Measurements from ENCODE around the gene MAP3K5. TPM values are rescaled to one million over a fixed set of nuclear protein-coding genes. Genes with fewer than 3 reads are reported as not detected.

Gene MAP3K5
- total and polyA plus RNA-seq, 9 of the 15 experiments (the other 6 are each of a cell fraction or from before 2014, with no cell fraction given), result 2.2 to 13.0 (median 9.9) TPM

DNA sequence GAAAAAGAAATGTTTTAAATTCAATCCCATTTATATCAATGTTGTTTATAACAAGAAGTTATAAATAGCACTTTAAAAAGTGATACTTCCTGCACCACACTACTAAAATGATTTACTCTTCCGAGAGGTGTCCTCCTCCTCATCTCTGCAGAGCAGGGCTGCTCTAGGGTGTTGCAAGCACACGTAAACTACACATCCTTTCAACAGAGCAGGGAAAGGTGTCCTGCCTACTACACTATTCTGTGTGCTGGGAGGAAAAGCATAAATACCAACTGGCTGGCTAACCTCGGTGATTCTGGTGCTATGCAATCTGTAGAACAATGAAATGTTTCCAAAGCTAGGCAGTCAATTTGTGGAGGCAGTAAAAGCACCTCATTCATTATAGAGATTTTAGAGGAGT is 152.6 kb downstream of the MAP3K5 start:
- Histone ChIP-seq H3K9ac (ENCODE audit: insufficient read depth in 1 of 2, low read depth in 2 of 2, low read length in 2 of 2) (no peak overlapping the region), H3K4me3 (no peak overlapping the region), H2AFZ (ENCODE audit: low read depth, low read length) (no peak overlapping the region), H3K9me1 (ENCODE audit: control insufficient read depth, insufficient read depth, low read length) (no peaks in the 10 kb centered on the region), H3K4me1 (replicated peaks in 1 of 2; ENCODE audit: control insufficient read depth in 2 of 2, insufficient read depth in 2 of 2, low read length in 2 of 2) (peaks cover 0 to 2% of the 10 kb centered on the region in 2 experiments; a peak in 2 of 5 replicates), H3K9me3 (replicated peaks; ENCODE audit: control insufficient read depth, insufficient read depth, low read depth, low read length) (no peaks in the 10 kb centered on the region), H3K27me3 (ENCODE audit: control insufficient read depth in 2 of 2, insufficient read depth in 2 of 2, low read length in 2 of 2) (no peaks in the 10 kb centered on the region), H3K27ac (ENCODE audit: extremely low read depth, low read depth, low read length) (no peak overlapping the region), H4K20me1 (replicated peaks; ENCODE audit: control insufficient read depth, insufficient read depth, low read length) (no peaks in the 10 kb centered on the region), H3K36me3 (ENCODE audit: control insufficient read depth, insufficient read depth, low read length) (peaks cover 14% of the 10 kb centered on the region), H3K4me2 (ENCODE audit: insufficient read depth, low read length) (no peak overlapping the region), H3K79me2 (ENCODE audit: control insufficient read depth, insufficient read depth, low read length) (no peaks in the 10 kb centered on the region)
- no peak for FAIRE-seq
- POLR2A ChIA-PET, result no interaction called here
- CTCF ChIA-PET (ENCODE audit: low intra/inter-chr PET ratio), result interaction anchor here (2.1 kb wide), 1 partner anchor 153 kb away, joined by 10 read pairs; the partner anchor contains the start of gene MAP3K5
- DNase-seq (ENCODE audit: extremely low read depth in 1 of 4, low spot score in 3 of 4), result no peak
- in situ Hi-C loops (cut with MboI) (loop anchor here (5.0 kb wide), 1 partner anchor 153 kb away; the partner anchor contains the start of gene MAP3K5), intact Hi-C loops (cut with micrococcal nuclease) (loop anchor here (5.0 kb wide), 1 partner anchor 98 kb away; no protein-coding TSS in a partner anchor)
- WGBS (ENCODE audit: insufficient coverage, low coverage, missing lambda C conversion rate), result 43% methylated on average over 3 of the region's 3 CpGs
- TF ChIP-seq TAF9B (IDR thresholded peaks at IDR 0.05; ENCODE audit: partially characterized antibody) (no peak), ZNF347 (CRISPR knock-in tag; IDR thresholded peaks at IDR 0.05; ENCODE audit: low read depth) (no peak), XRCC4 (IDR thresholded peaks at IDR 0.05; ENCODE audit: extremely low read depth, insufficient read depth, insufficient read length) (no peak), IRF2 (CRISPR knock-in tag; IDR thresholded peaks at IDR 0.05) (no peak), RHOXF2B (CRISPR knock-in tag; conservative IDR thresholded peaks at IDR 0.05) (no peak), RNF2 (IDR thresholded peaks at IDR 0.05) (no peak), HDAC2 (IDR thresholded peaks at IDR 0.05) (no peak), ELF4 (CRISPR knock-in tag; IDR thresholded peaks at IDR 0.05) (no peak), FOXP1 (CRISPR knock-in tag; IDR thresholded peaks at IDR 0.05) (no peak), GABPB2 (CRISPR knock-in tag; conservative IDR thresholded peaks at IDR 0.05) (no peak), HDAC1 (IDR thresholded peaks at IDR 0.05) (no peak), SP2 (IDR thresholded peaks at IDR 0.05; ENCODE audit: extremely low read depth, low read depth, low read length, poor library complexity, severe bottlenecking) (no peak), MAFG (tag; conservative IDR thresholded peaks at IDR 0.05) (no peak), ZNF165 (CRISPR knock-in tag; IDR thresholded peaks at IDR 0.05; ENCODE audit: borderline replicate concordance) (no peak), THAP12 (CRISPR knock-in tag; IDR thresholded peaks at IDR 0.05) (no peak)
- TF ChIP-seq, protein P1, sequence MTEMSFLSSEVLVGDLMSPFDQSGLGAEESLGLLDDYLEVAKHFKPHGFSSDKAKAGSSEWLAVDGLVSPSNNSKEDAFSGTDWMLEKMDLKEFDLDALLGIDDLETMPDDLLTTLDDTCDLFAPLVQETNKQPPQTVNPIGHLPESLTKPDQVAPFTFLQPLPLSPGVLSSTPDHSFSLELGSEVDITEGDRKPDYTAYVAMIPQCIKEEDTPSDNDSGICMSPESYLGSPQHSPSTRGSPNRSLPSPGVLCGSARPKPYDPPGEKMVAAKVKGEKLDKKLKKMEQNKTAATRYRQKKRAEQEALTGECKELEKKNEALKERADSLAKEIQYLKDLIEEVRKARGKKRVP (CRISPR knock-in tag; IDR thresholded peaks at IDR 0.05), result no peak
- ATAC-seq, result no peak
- no TSS peak for BruUV-seq (replicated peaks)
